ENCODE measurements around the gene AMZ1. TPM values are rescaled to one million over a fixed set of nuclear protein-coding genes. Genes with fewer than 3 reads are reported as not detected.
"Not testable (repeated sequence)": the region's sequence is repeated elsewhere in the genome, so short reads cannot be mapped to it uniquely, and the experiment has no call there.

AMZ1 gene
- total and polyA plus RNA-seq, 11 donors, result 0.01 to 0.48 (median 0.05) TPM; not detected in 6

- Histone ChIP-seq H3K36me3 (no peaks in the 10 kb centered on the region), H3K4me3 (no peak overlapping the region), H3K27me3 (peaks cover 10 to 38% (median 23%) of the 10 kb centered on the region in 9 donors), H3K4me1 (peaks cover 2 to 27% (median 12%) of the 10 kb centered on the region in 12 donors), H3K9me3 (no peaks in the 10 kb centered on the region), H3K27ac (no peak overlapping the region)
- intact Hi-C loops (cut with DNase I), result no loop called here
- ATAC-seq (no peak), DNase-seq (no peak)
- TF ChIP-seq CTCF (IDR thresholded peaks at IDR 0.05) (no peak), POLR2A (IDR thresholded peaks at IDR 0.05) (no peak)
- 89 to 91% (median 90%) methylated on average over 18 of the region's 18 CpGs for WGBS, 4 donors
These were observed 3.2 kb downstream of the AMZ1 start for GRCh38 chr7:2691011-2691707.

- H3K9me3 ChIP-seq; H3K27ac ChIP-seq; DNase-seq; H3K36me3 ChIP-seq; intact Hi-C loops (cut with DNase I); ATAC-seq; H3K4me3 ChIP-seq: not testable (repeated sequence)
- Histone ChIP-seq H3K27me3 (peaks cover 10 to 32% (median 17%) of the 10 kb centered on the region in 9 donors), H3K4me1 (peaks cover 2 to 27% (median 12%) of the 10 kb centered on the region in 12 donors)
- 91 to 97% (median 93%) methylated on average over 22 to 23 of the region's 23 CpGs for WGBS, 4 donors
These were observed 4.0 kb downstream of the AMZ1 start for GRCh38 chr7:2691932-2692439.

GRCh38 chr7:2692543-2692942 lies 4.5 kb downstream of the AMZ1 start:
- WGBS, 4 donors, result 85 to 90% (median 88%) methylated on average over 14 of the region's 14 CpGs
- ATAC-seq, result no peak

GRCh38 chr7:2693420-2694121 lies 5.6 kb downstream of the AMZ1 start:
- intact Hi-C loops (cut with DNase I), result not testable (repeated sequence)
- WGBS, 4 donors, result 85 to 90% (median 87%) methylated on average over 19 of the region's 19 CpGs

More at GRCh38 chr7:2692543-2692942, 4.5 kb downstream of the AMZ1 start:
- no peaks in the 10 kb centered on the region for H3K9me3 ChIP-seq
- no peak for DNase-seq
- H3K4me3 ChIP-seq, result no peak overlapping the region
- H3K4me1 ChIP-seq, result peaks cover 2 to 23% (median 9%) of the 10 kb centered on the region in 12 donors
- peaks cover 7 to 27% (median 13%) of the 10 kb centered on the region in 9 donors for H3K27me3 ChIP-seq
- no peaks in the 10 kb centered on the region for H3K36me3 ChIP-seq
- intact Hi-C loops (cut with DNase I), result no loop called here
- no peak overlapping the region for H3K27ac ChIP-seq
- TF ChIP-seq POLR2A (IDR thresholded peaks at IDR 0.05), result no peak
- TF ChIP-seq CTCF (IDR thresholded peaks at IDR 0.05), result no peak

GRCh38 chr7:2694122-2694436 lies 6.1 kb downstream of the AMZ1 start:
- H3K4me3 ChIP-seq; DNase-seq; ATAC-seq; intact Hi-C loops (cut with DNase I); H3K36me3 ChIP-seq; H3K27ac ChIP-seq; H3K9me3 ChIP-seq: not testable (repeated sequence)
- H3K4me1 ChIP-seq, result peaks cover 0 to 17% (median 0%) of the 10 kb centered on the region in 12 donors
- peaks cover 0 to 12% (median 3%) of the 10 kb centered on the region in 9 donors for H3K27me3 ChIP-seq
- 54 to 80% (median 71%) methylated on average over 8 of the region's 8 CpGs for WGBS, 4 donors

More at GRCh38 chr7:2693420-2694121, 5.6 kb downstream of the AMZ1 start:
- Histone ChIP-seq H3K4me1 (peaks cover 0 to 17% (median 4%) of the 10 kb centered on the region in 12 donors), H3K27me3 (peaks cover 0 to 17% (median 7%) of the 10 kb centered on the region in 9 donors)
- H3K4me3 ChIP-seq, H3K36me3 ChIP-seq, DNase-seq, ATAC-seq, H3K27ac ChIP-seq, H3K9me3 ChIP-seq: not testable (repeated sequence)
